HCT116 (cell line): ENCODE data around the gene PCDHGB2. TPM values are rescaled to one million over a fixed set of nuclear protein-coding genes. Genes with fewer than 3 reads are reported as not detected.

ENCODE experiments used
- ATAC-seq: fragments of 200-7000 bp; cut with Tn5 transposase; 2 replicates; pipeline ENCODE4 v1.9.1; 2020; ENCODE audit warnings: mild to moderate bottlenecking, moderate library complexity
- BruUV-seq: library from RNA; stranded (reverse); fragments of 400-500 nt; replicated peaks from 2 replicates; lab custom pipeline; 2021; lab: Mats Ljungman, UMichigan
- CTCF ChIA-PET: fragments of 300-600 bp; sonication (Branson Sonifier 250); formaldehyde crosslinking; loops from one replicate; lab custom pipeline; 2021; ENCODE audit warnings: antibody characterized with exemption; lab: Charles Lee
- POLR2A ChIA-PET: fragments of 300-600, 350-600 bp; sonication (Branson Sonifier 250); formaldehyde crosslinking; loops from one replicate; lab custom pipeline; 2021; ENCODE audit warnings: antibody characterized with exemption; lab: Charles Lee
- RAD21 ChIA-PET, 2 experiments: fragments of 300-600 bp; sonication (Branson Sonifier 250); formaldehyde crosslinking; loops; one replicate each; lab custom pipeline; 2023; ENCODE audit warnings: low total read pairs in 2 of 2; ENCODE audit not compliant: uncharacterized antibody in 2 of 2, unreplicated experiment in 2 of 2, low non-redundant PET in 1 of 2; lab: Charles Lee
- DNase-seq: peaks from one replicate; pipeline ENCODE4 v3.0.0-alpha.2; 2010; ENCODE audit warnings: low read depth, low spot score
- H2AFZ ChIP-seq: fragments of 200-600 bp; shearing (Covaris generic), sonication (generic); 2 replicates; pipeline ENCODE4 v1.6.1; 2017; ENCODE audit warnings: low read depth, mixed run types, mixed read lengths, antibody characterized with exemption, low read length; ENCODE audit not compliant: poor library complexity, severe bottlenecking
- H3K27ac ChIP-seq: 2 replicates; pipeline ENCODE4 v1.5.1; 2012; ENCODE audit warnings: low read depth, low read length
- H3K27me3 ChIP-seq: fragments of 200-600 bp; sonication (generic); 2 replicates; pipeline ENCODE4 v1.6.1; 2016; ENCODE audit warnings: mixed run types, low read length, mixed read lengths; ENCODE audit not compliant: insufficient read depth
- H3K36me3 ChIP-seq, 2 experiments: fragments of 200-500 bp in 1 of 2; fragments of 200-600 bp in 1 of 2; sonication (Bioruptor generic) in 1 of 2; sonication (generic) in 1 of 2; 2 replicates each; pipeline versions ENCODE4 v1.5.1 to v1.6.1; 2014 to 2016; ENCODE audit warnings: low read length in 2 of 2, inconsistent platforms in 1 of 2, mixed read lengths in 1 of 2, mixed run types in 1 of 2; ENCODE audit not compliant: insufficient read depth in 2 of 2, control insufficient read depth in 1 of 2
- H3K4me1 ChIP-seq, 2 experiments: fragments of 200-600 bp in 1 of 2; sonication (generic) in 1 of 2; 2 replicates each; pipeline versions ENCODE4 v1.5.1 to v1.6.1; 2012 to 2017; ENCODE audit warnings: low read length in 2 of 2, inconsistent platforms in 1 of 2, mild to moderate bottlenecking in 1 of 2, mixed read lengths in 1 of 2, mixed run types in 1 of 2, moderate library complexity in 1 of 2; ENCODE audit not compliant: insufficient read depth in 2 of 2, control insufficient read depth in 1 of 2
- H3K4me2 ChIP-seq: fragments of 200-600 bp; sonication (generic); 2 replicates; pipeline ENCODE4 v1.6.1; 2017; ENCODE audit warnings: mixed run types, low read length, mixed read lengths
- H3K4me3 ChIP-seq, 2 experiments: fragments of 200-600 bp in 1 of 2; sonication (generic) in 1 of 2; replicated peaks in 1 of 2; 2 replicates each; pipeline ENCODE4 v1.5.1; 2011 to 2016; ENCODE audit warnings: low read length in 2 of 2, control low read depth in 1 of 2, low read depth in 1 of 2, mild to moderate bottlenecking in 1 of 2, mixed read lengths in 1 of 2, mixed run types in 1 of 2
- H3K79me2 ChIP-seq: fragments of 200-600 bp; sonication (generic); 2 replicates; pipeline ENCODE4 v1.6.1; 2017; ENCODE audit warnings: mild to moderate bottlenecking, mixed run types, low read length, moderate library complexity, mixed read lengths; ENCODE audit not compliant: insufficient read depth
- H3K9ac ChIP-seq: fragments of 200-600 bp; sonication (generic); 2 replicates; pipeline ENCODE4 v1.6.1; 2016; ENCODE audit warnings: low read length, mixed read lengths
- H3K9me2 ChIP-seq: fragments of 200-600 bp; sonication (generic), shearing (Covaris generic); 2 replicates; pipeline ENCODE4 v1.6.1; 2017; ENCODE audit warnings: mixed run types, mild to moderate bottlenecking, moderate library complexity; ENCODE audit not compliant: insufficient read depth
- H3K9me3 ChIP-seq, 2 experiments: fragments of 200-500 bp in 1 of 2; fragments of 200-600 bp in 1 of 2; sonication (Bioruptor generic) in 1 of 2; sonication (generic) in 1 of 2; 2 replicates each; pipeline ENCODE4 v1.6.1; 2014 to 2017; ENCODE audit warnings: low read length in 2 of 2, mixed read lengths in 2 of 2, inconsistent platforms in 1 of 2, low read depth in 1 of 2, mild to moderate bottlenecking in 1 of 2, mixed run types in 1 of 2, moderate library complexity in 1 of 2; ENCODE audit not compliant: control insufficient read depth in 1 of 2, insufficient read depth in 1 of 2
- H4K20me1 ChIP-seq: fragments of 200-600 bp; sonication (generic), shearing (Covaris generic); 2 replicates; pipeline ENCODE4 v1.6.1; 2017; ENCODE audit warnings: mixed run types, mild to moderate bottlenecking, moderate library complexity; ENCODE audit not compliant: insufficient read depth
- CEBPB ChIP-seq: IDR thresholded peaks from 2 replicates; pipeline ENCODE4 v1.6.1; 2012; ENCODE audit warnings: low read depth
- EZH2phosphoT487 ChIP-seq: fragments of 200-600 bp; IDR thresholded peaks from 2 replicates; pipeline ENCODE4 v1.6.1; 2018; ENCODE audit warnings: antibody characterized with exemption, borderline replicate concordance
- FOSL1 ChIP-seq: IDR thresholded peaks from 2 replicates; pipeline ENCODE4 v1.6.1; 2012; ENCODE audit warnings: low read depth
- JUND ChIP-seq: IDR thresholded peaks from 2 replicates; pipeline ENCODE4 v1.6.1; 2012
- POLR2AphosphoS5 ChIP-seq: IDR thresholded peaks from 2 replicates; pipeline ENCODE4 v1.6.1; 2011; ENCODE audit warnings: mild to moderate bottlenecking, low read depth, low read length, moderate library complexity
- intact Hi-C: fragments of 100-400 bp; cut with micrococcal nuclease; formaldehyde crosslinking; loops from 2 replicates; pipeline ENCODE4 v1.10.0; 2022
- total RNA-seq: library from RNA; stranded (reverse); gene quantifications from one replicate; pipeline ENCODE4 v1.2.1, GENCODE V29; 2021; ENCODE audit not compliant: unreplicated experiment
- TF ChIP-seq, protein P1 (sequence below): IDR thresholded peaks from 2 replicates; pipeline ENCODE4 v1.6.1; 2011; ENCODE audit warnings: mild to moderate bottlenecking, low read length, moderate library complexity; ENCODE audit not compliant: insufficient replicate concordance; ENCODE audit errors: extremely low read depth
- TF ChIP-seq, protein P2 (sequence below): IDR thresholded peaks from 2 replicates; pipeline ENCODE4 v1.6.1; 2012

The PCDHGB2 gene
- total RNA-seq, 1 experiment from 2014 or later, result 0.34 TPM

- TF ChIP-seq EZH2phosphoT487, result no peak
- no peak for TF ChIP-seq JUND
- no peak for TF ChIP-seq FOSL1
- TF ChIP-seq POLR2AphosphoS5, result no peak
- no peak for TF ChIP-seq CEBPB
These were observed 38.8 kb downstream of the PCDHGB2 start (continued) for GRCh38 chr5:141398608-141399007.

- Histone ChIP-seq H4K20me1 (no peaks in the 10 kb centered on the region), H3K36me3 (no peaks in the 10 kb centered on the region), H3K79me2 (no peaks in the 10 kb centered on the region), H3K4me2 (no peak overlapping the region), H3K4me1 (no peaks in the 10 kb centered on the region), H3K4me3 (no peak overlapping the region), H3K9ac (no peak overlapping the region), H3K27ac (no peak overlapping the region)
- DNase-seq (no peak), ATAC-seq (no peak)
- POLR2A ChIA-PET, result no interaction called here
- TF ChIP-seq, protein P1, sequence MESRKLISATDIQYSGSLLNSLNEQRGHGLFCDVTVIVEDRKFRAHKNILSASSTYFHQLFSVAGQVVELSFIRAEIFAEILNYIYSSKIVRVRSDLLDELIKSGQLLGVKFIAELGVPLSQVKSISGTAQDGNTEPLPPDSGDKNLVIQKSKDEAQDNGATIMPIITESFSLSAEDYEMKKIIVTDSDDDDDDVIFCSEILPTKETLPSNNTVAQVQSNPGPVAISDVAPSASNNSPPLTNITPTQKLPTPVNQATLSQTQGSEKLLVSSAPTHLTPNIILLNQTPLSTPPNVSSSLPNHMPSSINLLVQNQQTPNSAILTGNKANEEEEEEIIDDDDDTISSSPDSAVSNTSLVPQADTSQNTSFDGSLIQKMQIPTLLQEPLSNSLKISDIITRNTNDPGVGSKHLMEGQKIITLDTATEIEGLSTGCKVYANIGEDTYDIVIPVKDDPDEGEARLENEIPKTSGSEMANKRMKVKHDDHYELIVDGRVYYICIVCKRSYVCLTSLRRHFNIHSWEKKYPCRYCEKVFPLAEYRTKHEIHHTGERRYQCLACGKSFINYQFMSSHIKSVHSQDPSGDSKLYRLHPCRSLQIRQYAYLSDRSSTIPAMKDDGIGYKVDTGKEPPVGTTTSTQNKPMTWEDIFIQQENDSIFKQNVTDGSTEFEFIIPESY, result no peak
- no peak for TF ChIP-seq POLR2AphosphoS5
- TF ChIP-seq, protein P2, sequence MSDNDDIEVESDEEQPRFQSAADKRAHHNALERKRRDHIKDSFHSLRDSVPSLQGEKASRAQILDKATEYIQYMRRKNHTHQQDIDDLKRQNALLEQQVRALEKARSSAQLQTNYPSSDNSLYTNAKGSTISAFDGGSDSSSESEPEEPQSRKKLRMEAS, result no peak
- TF ChIP-seq, all 23 proteins: peak for 0
- intact Hi-C loops, result no loop called here
- no peaks in the 10 kb centered on the region for H3K27me3 ChIP-seq
- H3K9me2 ChIP-seq, result no peaks in the 10 kb centered on the region
- H2AFZ ChIP-seq, result no peak overlapping the region
- ChIA-PET CTCF (no interaction called here), RAD21 (no interaction called here)
- H3K9me3 ChIP-seq, result no peaks in the 10 kb centered on the region; a peak in 1 of 4 replicates
- BruUV-seq, result no TSS peak
These were observed 39.9 kb downstream of the PCDHGB2 start for GRCh38 chr5:141399555-141400258.
